IMR-90 (cell line): ENCODE measurements around the gene CEP63. TPM values are rescaled to one million over a fixed set of nuclear protein-coding genes. Genes with fewer than 3 reads are reported as not detected.

Experiments used
- ATAC-seq: fragments of 200-7000 bp; cut with Tn5 transposase; 2 replicates; pipeline ENCODE4 v1.9.1; 2020; ENCODE audit warnings: low read depth, mild to moderate bottlenecking, moderate library complexity
- BruUV-seq: library from RNA; stranded (reverse); fragments of 400-500 nt; replicated peaks from 2 replicates; lab custom pipeline; 2021; lab: Mats Ljungman, UMichigan
- CTCF ChIA-PET: fragments of 300-600 bp; formaldehyde crosslinking; extraction: SDS; loops from one replicate; lab custom pipeline; 2021; ENCODE audit warnings: antibody characterized with exemption; lab: Yijun Ruan, JAX
- POLR2A ChIA-PET: fragments of 300-600 bp; sonication (Branson Sonifier 250); formaldehyde crosslinking; loops from one replicate; lab custom pipeline; 2022; ENCODE audit warnings: antibody characterized with exemption; ENCODE audit not compliant: unreplicated experiment; lab: Charles Lee
- DNase-seq: peaks from one replicate; pipeline ENCODE4 v3.0.0; 2013
- H2AFZ ChIP-seq: replicated peaks from 2 replicates; pipeline ENCODE3; 2013; ENCODE audit warnings: low read length, mild to moderate bottlenecking; ENCODE audit not compliant: poor library complexity
- H2AK5ac ChIP-seq: 2 replicates; pipeline ENCODE4 v1.6.1; 2013; ENCODE audit warnings: low read depth, low read length, inconsistent platforms
- H2AK9ac ChIP-seq: replicated peaks from 2 replicates; pipeline ENCODE3; 2013; ENCODE audit warnings: mild to moderate bottlenecking, low read depth, low read length, moderate library complexity; ENCODE audit not compliant: poor library complexity
- H2BK120ac ChIP-seq: 2 replicates; pipeline ENCODE4 v1.6.1; 2013; ENCODE audit warnings: low read depth, low read length, inconsistent platforms
- H2BK15ac ChIP-seq: 3 replicates; pipeline ENCODE4 v1.6.1; 2013; ENCODE audit warnings: low read depth, low read length, inconsistent platforms
- H2BK20ac ChIP-seq: 2 replicates; pipeline ENCODE4 v1.6.1; 2013; ENCODE audit warnings: low read depth, mild to moderate bottlenecking, inconsistent platforms, low read length, moderate library complexity
- H2BK5ac ChIP-seq: 2 replicates; pipeline ENCODE4 v1.6.1; 2013; ENCODE audit warnings: mild to moderate bottlenecking, low read depth, low read length, inconsistent platforms; ENCODE audit not compliant: poor library complexity, severe bottlenecking
- H3K14ac ChIP-seq: replicated peaks from 2 replicates; pipeline ENCODE4 v1.6.1; 2013; ENCODE audit warnings: low read depth, low read length, inconsistent platforms
- H3K18ac ChIP-seq: 2 replicates; pipeline ENCODE4 v1.6.1; 2013; ENCODE audit warnings: low read depth, low read length, control low read depth
- H3K23ac ChIP-seq: 2 replicates; pipeline ENCODE4 v1.6.1; 2013; ENCODE audit warnings: low read depth, low read length, inconsistent platforms
- H3K27ac ChIP-seq: 2 replicates; pipeline ENCODE4 v1.5.1; 2013; ENCODE audit warnings: mild to moderate bottlenecking, control low read depth, low read length; ENCODE audit not compliant: insufficient read depth
- H3K27me3 ChIP-seq: 2 replicates; pipeline ENCODE4 v1.6.1; 2013; ENCODE audit warnings: low read length; ENCODE audit not compliant: control insufficient read depth, insufficient read depth
- H3K36me3 ChIP-seq: 2 replicates; pipeline ENCODE4 v1.6.1; 2013; ENCODE audit warnings: low read length, mixed read lengths; ENCODE audit not compliant: control insufficient read depth, insufficient read depth
- H3K4ac ChIP-seq: 2 replicates; pipeline ENCODE4 v1.6.1; 2013; ENCODE audit warnings: low read depth, low read length, inconsistent platforms
- H3K4me1 ChIP-seq: 2 replicates; pipeline ENCODE4 v1.6.1; 2013; ENCODE audit warnings: low read length, mixed read lengths; ENCODE audit not compliant: control insufficient read depth, insufficient read depth
- H3K4me2 ChIP-seq: 2 replicates; pipeline ENCODE4 v1.6.1; 2013; ENCODE audit warnings: low read depth, mild to moderate bottlenecking, control low read depth, low read length, moderate library complexity
- H3K4me3 ChIP-seq: 2 replicates; pipeline ENCODE4 v1.5.1; 2013; ENCODE audit warnings: low read depth, mild to moderate bottlenecking, control low read depth, low read length, moderate library complexity; ENCODE audit not compliant: insufficient read depth
- H3K56ac ChIP-seq: 2 replicates; pipeline ENCODE4 v1.6.1; 2013; ENCODE audit warnings: low read length, inconsistent platforms; ENCODE audit not compliant: insufficient read depth; ENCODE audit errors: extremely low read depth
- H3K79me1 ChIP-seq, 2 experiments: 2 replicates each; pipeline ENCODE4 v1.6.1; 2013; ENCODE audit warnings: low read length in 2 of 2, inconsistent platforms in 1 of 2, low read depth in 1 of 2
- H3K9ac ChIP-seq: 2 replicates; pipeline ENCODE4 v1.6.1; 2013; ENCODE audit warnings: low read depth, low read length, control low read depth
- H3K9me1 ChIP-seq: 2 replicates; pipeline ENCODE4 v1.6.1; 2013; ENCODE audit warnings: low read length, inconsistent platforms; ENCODE audit not compliant: insufficient read depth
- H3K9me3 ChIP-seq: 2 replicates; pipeline ENCODE4 v1.6.1; 2013; ENCODE audit warnings: low read length; ENCODE audit not compliant: control insufficient read depth, insufficient read depth
- H4K20me1 ChIP-seq: 2 replicates; pipeline ENCODE4 v1.6.1; 2013; ENCODE audit warnings: low read length, inconsistent platforms; ENCODE audit not compliant: insufficient read depth
- H4K5ac ChIP-seq: 2 replicates; pipeline ENCODE4 v1.6.1; 2013; ENCODE audit warnings: mild to moderate bottlenecking, low read depth, low read length, control low read depth
- H4K8ac ChIP-seq, 2 experiments: 2 replicates each; pipeline ENCODE4 v1.6.1; 2013; ENCODE audit warnings: low read depth in 2 of 2, low read length in 2 of 2, control low read depth in 1 of 2, inconsistent platforms in 1 of 2
- H4K91ac ChIP-seq: 2 replicates; pipeline ENCODE4 v1.6.1; 2013; ENCODE audit warnings: low read depth, low read length, inconsistent platforms; ENCODE audit not compliant: insufficient read depth
- BHLHE40 ChIP-seq: fragments of 150-350 bp; IDR thresholded peaks from 2 replicates; pipeline ENCODE4 v1.6.1; 2016; ENCODE audit warnings: mild to moderate bottlenecking, low read depth, low read length
- CEBPB ChIP-seq: IDR thresholded peaks from 2 replicates; pipeline ENCODE4 v1.6.1; 2012; ENCODE audit warnings: low read depth, low read length, improper control_type of control experiment
- CHD1 ChIP-seq: IDR thresholded peaks from 2 replicates; pipeline ENCODE4 v1.6.1; 2012; ENCODE audit warnings: low read depth, low read length, improper control_type of control experiment
- FOS ChIP-seq: fragments of 150-350 bp; IDR thresholded peaks from 2 replicates; pipeline ENCODE4 v1.6.1; 2016; ENCODE audit warnings: low read depth, low read length
- MAFK ChIP-seq: IDR thresholded peaks from 2 replicates; pipeline ENCODE4 v1.6.1; 2012; ENCODE audit warnings: low read depth, low read length, improper control_type of control experiment
- MAZ ChIP-seq: IDR thresholded peaks from 2 replicates; pipeline ENCODE4 v1.6.1; 2012; ENCODE audit warnings: low read depth, mild to moderate bottlenecking, low read length, improper control_type of control experiment, moderate library complexity, borderline replicate concordance
- MXI1 ChIP-seq: IDR thresholded peaks from 2 replicates; pipeline ENCODE4 v1.6.1; 2012; ENCODE audit warnings: low read depth, mild to moderate bottlenecking, low read length, moderate library complexity, borderline replicate concordance
- NFE2L2 ChIP-seq: fragments of 150-350 bp; IDR thresholded peaks from 2 replicates; pipeline ENCODE4 v1.6.1; 2016; ENCODE audit warnings: low read depth, mild to moderate bottlenecking, low read length
- POLR2A ChIP-seq: IDR thresholded peaks from 2 replicates; pipeline ENCODE4 v1.6.1; 2012; ENCODE audit warnings: mild to moderate bottlenecking, low read depth, low read length
- RAD21 ChIP-seq: IDR thresholded peaks from 2 replicates; pipeline ENCODE4 v1.6.1; 2012; ENCODE audit warnings: low read length, improper control_type of control experiment
- RCOR1 ChIP-seq: IDR thresholded peaks from 2 replicates; pipeline ENCODE4 v1.6.1; 2012; ENCODE audit warnings: mild to moderate bottlenecking, low read length, improper control_type of control experiment; ENCODE audit not compliant: insufficient replicate concordance
- RFX5 ChIP-seq: IDR thresholded peaks from 2 replicates; pipeline ENCODE4 v1.8.0; 2012; ENCODE audit warnings: low read depth, mild to moderate bottlenecking, low read length, moderate library complexity
- SMC3 ChIP-seq: fragments of 150-350 bp; IDR thresholded peaks from 2 replicates; pipeline ENCODE4 v1.6.1; 2016; ENCODE audit warnings: low read depth, mild to moderate bottlenecking, antibody characterized with exemption, low read length, moderate library complexity
- WGBS, 2 experiments: methylation state at CpG; one replicate each; pipeline versions ENCODE4 v1.1.5 to v1.1.7; 2013; ENCODE audit warnings: missing lambda C conversion rate in 2 of 2; ENCODE audit not compliant: insufficient read length in 1 of 2; ENCODE audit errors: extremely low coverage in 2 of 2; 5-methylcytosine and 5-hydroxymethylcytosine counted together
- dilution Hi-C: fragments of 300-500 bp; cut with HindIII; formaldehyde crosslinking; loops from one replicate; pipeline ENCODE4 v1.14.3; 2018; ENCODE audit warnings: low sequenced_read_pairs; ENCODE audit not compliant: unreplicated experiment
- in situ Hi-C: fragments of 300-500 bp; cut with MboI; formaldehyde crosslinking; loops from 3 replicates; pipeline ENCODE4 v1.14.3; 2019; ENCODE audit warnings: low sequenced_read_pairs, inconsistent platforms, mixed read lengths
- intact Hi-C: fragments of 100-400 bp; cut with micrococcal nuclease; formaldehyde crosslinking; loops from 2 replicates; pipeline ENCODE4 v1.10.0; 2022
- polyA plus RNA-seq, 3 experiments: library from polyadenylated mRNA; depleted of rRNA; stranded (reverse); fragments of >200 nt; gene quantifications; 2 replicates each; pipeline ENCODE4 v1.2.3, GENCODE V29; 2012; ENCODE audit warnings: low replicate concordance in 1 of 3
- total RNA-seq: library from RNA; depleted of rRNA; stranded (reverse); fragments of >200 nt; gene quantifications from 2 replicates; pipeline ENCODE4 v1.2.3, GENCODE V29; 2012
- TF ChIP-seq, protein P1 (sequence below): conservative IDR thresholded peaks from 2 replicates; pipeline ENCODE4 v1.5.1; 2012; ENCODE audit warnings: mild to moderate bottlenecking, low read depth, low read length, improper control_type of control experiment
- TF ChIP-seq, protein P2 (sequence below): fragments of 150-350 bp; IDR thresholded peaks from 2 replicates; pipeline ENCODE4 v1.6.1; 2017; ENCODE audit warnings: mild to moderate bottlenecking, antibody characterized with exemption, low read length, low read depth
- TF ChIP-seq, protein P3 (sequence below): fragments of 150-350 bp; IDR thresholded peaks from 2 replicates; pipeline ENCODE4 v1.6.1; 2016; ENCODE audit warnings: low read depth, mild to moderate bottlenecking, low read length, moderate library complexity, borderline replicate concordance

The CEP63 gene
- total and polyA plus RNA-seq, 2 of the 4 experiments (the other 2 are of a cell fraction), result 6.5 to 9.1 TPM

DNA sequence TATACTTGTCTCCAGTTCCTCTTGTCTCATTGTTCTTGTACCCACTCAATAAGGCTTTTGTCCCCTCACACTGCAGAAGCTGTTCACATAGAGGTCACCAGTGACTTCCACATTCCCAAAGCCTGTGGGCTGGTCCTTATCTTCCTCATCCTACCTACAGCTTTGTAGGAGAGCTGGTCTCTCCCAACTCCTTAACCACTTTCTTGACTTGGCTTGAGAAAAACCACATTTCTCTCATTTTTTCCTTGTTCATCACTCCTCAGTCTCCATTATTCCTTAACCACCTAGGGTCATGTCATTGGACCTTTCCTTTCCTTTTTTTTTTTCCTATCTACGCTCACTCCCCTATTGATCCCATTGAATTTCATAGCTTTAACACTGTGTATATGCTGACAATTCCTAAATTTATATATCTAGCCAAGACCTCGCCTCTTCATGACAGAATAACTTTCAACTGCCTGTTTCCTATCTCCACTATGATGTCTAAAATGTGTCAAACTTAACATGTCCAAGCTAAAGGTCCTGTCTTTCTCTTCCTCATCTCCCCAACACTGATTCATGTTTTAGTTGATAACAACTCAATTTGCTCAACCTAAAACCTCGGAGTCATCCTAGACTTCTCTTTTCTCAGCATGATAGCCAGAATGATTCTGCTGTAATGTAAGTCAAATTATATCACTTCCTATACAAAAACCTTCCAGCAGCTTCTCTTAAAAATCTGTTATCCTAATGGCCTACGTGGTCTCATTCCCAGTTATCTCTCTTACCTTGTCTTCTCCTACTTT lies 49.5 kb downstream of the CEP63 start:
- Histone ChIP-seq H3K14ac (no peak overlapping the region), H2AK5ac (no peak overlapping the region), H4K5ac (no peak overlapping the region), H2BK5ac (no peak overlapping the region), H4K91ac (no peak overlapping the region), H3K4me1 (no peaks in the 10 kb centered on the region), H4K20me1 (no peaks in the 10 kb centered on the region), H2AFZ (no peak overlapping the region), H3K27ac (no peak overlapping the region), H3K27me3 (no peaks in the 10 kb centered on the region), H3K9ac (no peak overlapping the region), H3K9me3 (no peaks in the 10 kb centered on the region), H3K79me1 (peaks cover 3% of the 10 kb centered on the region in 2 experiments; a peak in 2 of 4 replicates), H3K9me1 (peaks cover 5% of the 10 kb centered on the region), H2BK120ac (no peak overlapping the region), H3K4me2 (no peak overlapping the region), H3K18ac (no peak overlapping the region), H2AK9ac (no peak overlapping the region), H3K4ac (no peak overlapping the region), H2BK20ac (no peak overlapping the region), H3K23ac (no peak overlapping the region), H3K36me3 (peaks cover 7% of the 10 kb centered on the region), H4K8ac (no peak overlapping the region), H3K4me3 (no peak overlapping the region), H2BK15ac (no peak overlapping the region), H3K56ac (no peak overlapping the region)
- in situ Hi-C loops (no loop called here), dilution Hi-C loops (no loop called here), intact Hi-C loops (no loop called here)
- DNase-seq, result no peak
- WGBS, 2 experiments, result no CpG with 5 or more reads among the region's 4 CpGs
- no peak for TF ChIP-seq CEBPB
- TF ChIP-seq, protein P1, sequence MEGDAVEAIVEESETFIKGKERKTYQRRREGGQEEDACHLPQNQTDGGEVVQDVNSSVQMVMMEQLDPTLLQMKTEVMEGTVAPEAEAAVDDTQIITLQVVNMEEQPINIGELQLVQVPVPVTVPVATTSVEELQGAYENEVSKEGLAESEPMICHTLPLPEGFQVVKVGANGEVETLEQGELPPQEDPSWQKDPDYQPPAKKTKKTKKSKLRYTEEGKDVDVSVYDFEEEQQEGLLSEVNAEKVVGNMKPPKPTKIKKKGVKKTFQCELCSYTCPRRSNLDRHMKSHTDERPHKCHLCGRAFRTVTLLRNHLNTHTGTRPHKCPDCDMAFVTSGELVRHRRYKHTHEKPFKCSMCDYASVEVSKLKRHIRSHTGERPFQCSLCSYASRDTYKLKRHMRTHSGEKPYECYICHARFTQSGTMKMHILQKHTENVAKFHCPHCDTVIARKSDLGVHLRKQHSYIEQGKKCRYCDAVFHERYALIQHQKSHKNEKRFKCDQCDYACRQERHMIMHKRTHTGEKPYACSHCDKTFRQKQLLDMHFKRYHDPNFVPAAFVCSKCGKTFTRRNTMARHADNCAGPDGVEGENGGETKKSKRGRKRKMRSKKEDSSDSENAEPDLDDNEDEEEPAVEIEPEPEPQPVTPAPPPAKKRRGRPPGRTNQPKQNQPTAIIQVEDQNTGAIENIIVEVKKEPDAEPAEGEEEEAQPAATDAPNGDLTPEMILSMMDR, result no peak
- no peak for TF ChIP-seq POLR2A
- no peak for TF ChIP-seq FOS
- no peak for TF ChIP-seq MAZ
- TF ChIP-seq RFX5, result no peak
- TF ChIP-seq BHLHE40, result no peak
- TF ChIP-seq NFE2L2, result no peak
- no peak for TF ChIP-seq SMC3
- no peak for TF ChIP-seq RCOR1
- TF ChIP-seq CHD1, result no peak
- TF ChIP-seq, protein P2, sequence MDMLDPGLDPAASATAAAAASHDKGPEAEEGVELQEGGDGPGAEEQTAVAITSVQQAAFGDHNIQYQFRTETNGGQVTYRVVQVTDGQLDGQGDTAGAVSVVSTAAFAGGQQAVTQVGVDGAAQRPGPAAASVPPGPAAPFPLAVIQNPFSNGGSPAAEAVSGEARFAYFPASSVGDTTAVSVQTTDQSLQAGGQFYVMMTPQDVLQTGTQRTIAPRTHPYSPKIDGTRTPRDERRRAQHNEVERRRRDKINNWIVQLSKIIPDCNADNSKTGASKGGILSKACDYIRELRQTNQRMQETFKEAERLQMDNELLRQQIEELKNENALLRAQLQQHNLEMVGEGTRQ, result no peak
- TF ChIP-seq MXI1, result no peak
- no peak for TF ChIP-seq MAFK
- TF ChIP-seq, protein P3, sequence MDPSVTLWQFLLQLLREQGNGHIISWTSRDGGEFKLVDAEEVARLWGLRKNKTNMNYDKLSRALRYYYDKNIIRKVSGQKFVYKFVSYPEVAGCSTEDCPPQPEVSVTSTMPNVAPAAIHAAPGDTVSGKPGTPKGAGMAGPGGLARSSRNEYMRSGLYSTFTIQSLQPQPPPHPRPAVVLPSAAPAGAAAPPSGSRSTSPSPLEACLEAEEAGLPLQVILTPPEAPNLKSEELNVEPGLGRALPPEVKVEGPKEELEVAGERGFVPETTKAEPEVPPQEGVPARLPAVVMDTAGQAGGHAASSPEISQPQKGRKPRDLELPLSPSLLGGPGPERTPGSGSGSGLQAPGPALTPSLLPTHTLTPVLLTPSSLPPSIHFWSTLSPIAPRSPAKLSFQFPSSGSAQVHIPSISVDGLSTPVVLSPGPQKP, result no peak
- no peak for TF ChIP-seq RAD21
- ATAC-seq, result no peak
- CTCF ChIA-PET, result no interaction called here
- no TSS peak for BruUV-seq
- POLR2A ChIA-PET, result no interaction called here
